ENCODE results near the gene LIPT2. TPM values are rescaled to one million over a fixed set of nuclear protein-coding genes. Genes with fewer than 3 reads are reported as not detected.

The LIPT2 gene
- total RNA-seq, 2 donors from 2014 or later, result 3.7 to 4.1 TPM

GRCh38 chr11:74444173-74444826 is 49.2 kb downstream of the LIPT2 start:
- H3K4me1 Mint-ChIP-seq, result no peaks in the 10 kb centered on the region
- H3K4me3 Mint-ChIP-seq, result no peak overlapping the region
- H3K36me3 Mint-ChIP-seq (ENCODE audit: low read depth), result no peaks in the 10 kb centered on the region
- no peak for ATAC-seq (replicated peaks)
- H3K9me3 Mint-ChIP-seq, result peaks cover 4% of the 10 kb centered on the region
- H3K27me3 Mint-ChIP-seq, result no peaks in the 10 kb centered on the region
- H3K27ac Mint-ChIP-seq, result no peak overlapping the region

GRCh38 chr11:74443071-74443864 is 50.3 kb downstream of the LIPT2 start:
- peaks cover 4% of the 10 kb centered on the region for H3K9me3 Mint-ChIP-seq
- no peaks in the 10 kb centered on the region for H3K27me3 Mint-ChIP-seq
- no peak overlapping the region for H3K4me3 Mint-ChIP-seq
- no peak overlapping the region for H3K27ac Mint-ChIP-seq
- no peaks in the 10 kb centered on the region for H3K36me3 Mint-ChIP-seq (ENCODE audit: low read depth)
- H3K4me1 Mint-ChIP-seq, result no peaks in the 10 kb centered on the region
- ATAC-seq (replicated peaks), result no peak

GRCh38 chr11:74442636-74443035 is 50.9 kb downstream of the LIPT2 start:
- H3K9me3 Mint-ChIP-seq, result peaks cover 4% of the 10 kb centered on the region
- no peak overlapping the region for H3K27ac Mint-ChIP-seq
- no peaks in the 10 kb centered on the region for H3K27me3 Mint-ChIP-seq
- ATAC-seq (replicated peaks), result no peak
- no peak overlapping the region for H3K4me3 Mint-ChIP-seq
- H3K36me3 Mint-ChIP-seq (ENCODE audit: low read depth), result no peaks in the 10 kb centered on the region
- no peaks in the 10 kb centered on the region for H3K4me1 Mint-ChIP-seq

Other genes starting within 250 kb of the LIPT2 start
- not detected for gene P4HA3, start 182.1 kb downstream of the LIPT2 start, total RNA-seq
- gene PGM2L1, start 95.3 kb downstream of the LIPT2 start, total RNA-seq, result 1 to 10 TPM; 5.1 to 7.9 TPM
- gene KCNE3, start 26.2 kb downstream of the LIPT2 start, total RNA-seq, result not detected
- 10 to 100 TPM; 46.0 to 54.3 TPM for gene POLD3, start 98.9 kb upstream of the LIPT2 start, total RNA-seq
- gene CHRDL2, start 237.7 kb upstream of the LIPT2 start, total RNA-seq, result not detected